HEK293 (cell line): Measurements from ENCODE around the gene GAK.

Source experiments
- CTCF ChIA-PET: fragments of 350-600 bp; formaldehyde crosslinking; extraction: SDS; loops from one replicate; lab custom pipeline; 2021; ENCODE audit warnings: antibody characterized with exemption; lab: Yijun Ruan, JAX
- POLR2A ChIA-PET: fragments of 300-600 bp; formaldehyde crosslinking; extraction: SDS; loops from one replicate; lab custom pipeline; 2020; ENCODE audit warnings: antibody characterized with exemption, inconsistent platforms; lab: Yijun Ruan, JAX
- H3K27ac ChIP-seq: fragments of 200-500 bp; sonication (Bioruptor generic); 2 replicates; pipeline ENCODE4 v1.5.1; 2014; ENCODE audit warnings: low read depth, low read length, control low read depth, inconsistent platforms; ENCODE audit errors: extremely low read depth
- H3K36me3 ChIP-seq, 2 experiments: fragments of 200-500 bp in 1 of 2; sonication (Bioruptor generic) in 1 of 2; 1 replicate in 1 of 2; 2 replicates in 1 of 2; pipeline ENCODE4 v1.5.1; 2014 to 2017; ENCODE audit warnings: inconsistent platforms in 2 of 2, low read length in 2 of 2; ENCODE audit not compliant: control insufficient read depth in 2 of 2, insufficient read depth in 1 of 2
- H3K4me1 ChIP-seq: fragments of 200-500 bp; sonication (Bioruptor generic); 2 replicates; pipeline ENCODE4 v1.5.1; 2014; ENCODE audit warnings: mild to moderate bottlenecking, low read length, inconsistent platforms; ENCODE audit not compliant: control insufficient read depth, insufficient read depth
- H3K4me3 ChIP-seq: 2 replicates; pipeline ENCODE4 v1.5.1; 2011; ENCODE audit warnings: low read depth, mild to moderate bottlenecking, control low read depth, low read length, moderate library complexity
- H3K9me3 ChIP-seq: fragments of 200-500 bp; sonication (Bioruptor generic); 2 replicates; pipeline ENCODE4 v1.5.1; 2014; ENCODE audit warnings: low read depth, low read length, inconsistent platforms; ENCODE audit not compliant: control insufficient read depth, insufficient read depth
- BCL6B ChIP-seq: fragments of 450-650 bp; formaldehyde crosslinking; IDR thresholded peaks from 2 replicates; pipeline ENCODE4 v1.5.1; 2017; ENCODE audit warnings: missing biosample characterization, missing genetic modification characterization
- EGR2 ChIP-seq: fragments of 450-650 bp; formaldehyde crosslinking; IDR thresholded peaks from 2 replicates; pipeline ENCODE4 v1.5.1; 2016; ENCODE audit warnings: low read depth, missing biosample characterization, missing genetic modification characterization
- FEZF1 ChIP-seq: fragments of 450-650 bp; formaldehyde crosslinking; IDR thresholded peaks from 2 replicates; pipeline ENCODE4 v1.5.1; 2016; ENCODE audit warnings: missing biosample characterization, missing genetic modification characterization
- GFI1B ChIP-seq: fragments of 450-650 bp; formaldehyde crosslinking; IDR thresholded peaks from 2 replicates; pipeline ENCODE4 v1.5.1; 2016; ENCODE audit warnings: missing biosample characterization, missing genetic modification characterization
- GLI4 ChIP-seq: fragments of 450-650 bp; formaldehyde crosslinking; IDR thresholded peaks from 2 replicates; pipeline ENCODE4 v1.5.1; 2016; ENCODE audit warnings: missing biosample characterization, missing genetic modification characterization
- HOXA7 ChIP-seq: sonication (generic); formaldehyde crosslinking; IDR thresholded peaks from 2 replicates; pipeline ENCODE4 v1.8.1; 2022; ENCODE audit warnings: missing genetic modification reagents, borderline replicate concordance
- REPIN1 ChIP-seq: fragments of 450-650 bp; formaldehyde crosslinking; IDR thresholded peaks from 2 replicates; pipeline ENCODE4 v1.5.1; 2017; ENCODE audit warnings: missing biosample characterization, missing genetic modification characterization, low read depth
- SP2 ChIP-seq: fragments of 450-650 bp; formaldehyde crosslinking; IDR thresholded peaks from 2 replicates; pipeline ENCODE4 v1.5.1; 2016; ENCODE audit warnings: missing biosample characterization, missing genetic modification characterization
- ZBTB8A ChIP-seq: fragments of 450-650 bp; formaldehyde crosslinking; IDR thresholded peaks from 2 replicates; pipeline ENCODE4 v1.5.1; 2016; ENCODE audit warnings: missing biosample characterization, missing genetic modification characterization
- ZFP37 ChIP-seq: fragments of 450-650 bp; formaldehyde crosslinking; IDR thresholded peaks from 2 replicates; pipeline ENCODE4 v1.5.1; 2016; ENCODE audit warnings: missing biosample characterization, missing genetic modification characterization
- ZNF112 ChIP-seq: fragments of 450-650 bp; formaldehyde crosslinking; IDR thresholded peaks from 2 replicates; pipeline ENCODE4 v1.5.0; 2017; ENCODE audit warnings: missing biosample characterization, missing genetic modification characterization
- ZNF18 ChIP-seq: fragments of 450-650 bp; formaldehyde crosslinking; IDR thresholded peaks from 2 replicates; pipeline ENCODE4 v1.5.1; 2016; ENCODE audit warnings: missing biosample characterization, missing genetic modification characterization
- ZNF335 ChIP-seq: fragments of 450-650 bp; formaldehyde crosslinking; conservative IDR thresholded peaks from 2 replicates; pipeline ENCODE4 v1.5.1; 2016; ENCODE audit warnings: missing biosample characterization, missing genetic modification characterization
- ZNF416 ChIP-seq: fragments of 450-650 bp; formaldehyde crosslinking; IDR thresholded peaks from 2 replicates; pipeline ENCODE4 v1.5.1; 2016; ENCODE audit warnings: missing biosample characterization, missing genetic modification characterization
- ZNF521 ChIP-seq: fragments of 450-650 bp; formaldehyde crosslinking; IDR thresholded peaks from 2 replicates; pipeline ENCODE4 v1.5.1; 2017; ENCODE audit warnings: missing biosample characterization, mild to moderate bottlenecking, missing genetic modification characterization
- ZNF596 ChIP-seq: fragments of 450-650 bp; IDR thresholded peaks from 2 replicates; pipeline ENCODE4 v1.5.0; 2018; ENCODE audit warnings: missing biosample characterization, mild to moderate bottlenecking, missing genetic modification characterization, moderate library complexity
- ZNF600 ChIP-seq: fragments of 450-650 bp; formaldehyde crosslinking; IDR thresholded peaks from 2 replicates; pipeline ENCODE4 v1.5.1; 2016; ENCODE audit warnings: missing biosample characterization, missing genetic modification characterization
- ZNF692 ChIP-seq: fragments of 450-650 bp; formaldehyde crosslinking; IDR thresholded peaks from 2 replicates; pipeline ENCODE4 v1.5.1; 2016; ENCODE audit warnings: missing biosample characterization, missing genetic modification characterization
- ZNF843 ChIP-seq: fragments of 450-650 bp; formaldehyde crosslinking; IDR thresholded peaks from 2 replicates; pipeline ENCODE4 v1.5.1; 2016; ENCODE audit warnings: missing biosample characterization, missing genetic modification characterization
- TF ChIP-seq, protein P1 (sequence below): fragments of 450-650 bp; formaldehyde crosslinking; IDR thresholded peaks from 2 replicates; pipeline ENCODE4 v1.5.1; 2016; ENCODE audit warnings: missing biosample characterization, missing genetic modification characterization
- TF ChIP-seq, protein P2 (sequence below): fragments of 450-650 bp; formaldehyde crosslinking; IDR thresholded peaks from 2 replicates; pipeline ENCODE4 v1.5.1; 2016; ENCODE audit warnings: missing biosample characterization, missing genetic modification characterization
- TF ChIP-seq, protein P3 (sequence below): fragments of 450-650 bp; formaldehyde crosslinking; IDR thresholded peaks from 2 replicates; pipeline ENCODE4 v1.5.1; 2016; ENCODE audit warnings: missing biosample characterization, missing genetic modification characterization

Gene GAK

DNA sequence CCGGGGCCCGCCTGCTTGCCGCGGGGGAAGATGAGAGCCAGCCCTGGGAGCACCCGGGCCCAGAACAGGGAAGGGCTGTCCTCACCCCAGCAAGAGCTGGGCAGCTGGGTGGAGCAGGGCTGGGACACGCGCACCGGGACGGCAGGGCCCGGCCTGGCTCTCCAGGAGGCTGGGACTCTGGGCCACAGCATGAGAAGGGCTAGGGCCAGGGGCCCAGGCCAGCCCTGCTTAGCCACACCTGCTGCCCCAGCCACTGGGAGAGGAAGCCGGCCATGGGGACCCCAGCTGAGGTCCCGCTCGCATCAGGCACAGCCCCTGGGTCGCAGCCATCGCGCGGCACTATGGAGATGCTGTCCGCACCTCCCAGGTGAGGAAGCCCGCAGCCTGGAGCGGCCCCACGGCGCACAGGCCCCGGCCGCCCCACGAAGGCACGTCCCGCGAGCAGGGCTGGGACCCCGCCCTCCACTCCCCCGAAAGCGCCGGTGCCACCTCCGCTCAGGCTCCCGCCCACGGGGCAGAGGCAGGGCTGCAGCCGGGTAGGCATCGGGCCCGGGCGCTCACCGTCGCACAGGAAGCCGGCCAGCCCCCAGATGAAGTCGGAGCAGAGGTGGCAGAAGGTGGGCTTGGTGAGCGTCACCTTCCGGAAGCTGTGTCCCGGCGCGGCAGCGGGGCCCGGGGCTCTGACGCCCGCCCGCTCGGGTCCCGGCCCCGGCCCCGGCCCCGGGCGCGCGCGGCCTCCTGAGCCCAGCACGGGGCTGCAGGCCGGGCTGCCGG, 40.7 kb upstream of the GAK start:
- ChIA-PET POLR2A (no interaction called here), CTCF (no interaction called here)
- no peaks in the 10 kb centered on the region for H3K9me3 ChIP-seq
- H3K4me3 ChIP-seq: peak overlapping the region; percentile 65
- no peaks in the 10 kb centered on the region for H3K4me1 ChIP-seq
- H3K27ac ChIP-seq: no peak overlapping the region; the same call in 1 of the 2 replicates
- no peaks in the 10 kb centered on the region for H3K36me3 ChIP-seq
- TF ChIP-seq ZNF596 (tag by site-specific recombination) (no peak), ZBTB8A (peak; percentile 42; the same call in 1 of the 2 replicates), SP2 (peak; percentile 66), REPIN1 (tag by site-specific recombination) (no peak), ZNF521 (tag by site-specific recombination) (no peak), ZNF112 (tag by site-specific recombination) (no peak), ZNF416 (tag by site-specific recombination) (no peak), BCL6B (no peak), EGR2 (peak; percentile 73), ZFP37 (no peak), ZNF18 (tag by site-specific recombination) (no peak), ZNF335 (tag by site-specific recombination) (peak; percentile 45; the same call in 1 of the 2 replicates), GLI4 (tag by site-specific recombination) (no peak), GFI1B (no peak), HOXA7 (no peak), ZNF600 (tag by site-specific recombination) (0 out of 2 replicates have a peak, but pooled peaks have one; percentile 19), ZNF843 (no peak), ZNF692 (tag by site-specific recombination) (no peak), FEZF1 (tag by site-specific recombination) (no peak)
- TF ChIP-seq, protein P1, sequence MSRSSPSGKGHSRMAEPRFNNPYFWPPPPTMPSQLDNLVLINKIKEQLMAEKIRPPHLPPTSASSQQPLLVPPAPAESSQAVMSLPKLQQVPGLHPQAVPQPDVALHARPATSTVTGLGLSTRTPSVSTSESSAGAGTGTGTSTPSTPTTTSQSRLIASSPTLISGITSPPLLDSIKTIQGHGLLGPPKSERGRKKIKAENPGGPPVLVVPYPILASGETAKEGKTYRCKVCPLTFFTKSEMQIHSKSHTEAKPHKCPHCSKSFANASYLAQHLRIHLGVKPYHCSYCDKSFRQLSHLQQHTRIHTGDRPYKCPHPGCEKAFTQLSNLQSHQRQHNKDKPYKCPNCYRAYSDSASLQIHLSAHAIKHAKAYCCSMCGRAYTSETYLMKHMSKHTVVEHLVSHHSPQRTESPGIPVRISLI (tag by site-specific recombination): no peak
- TF ChIP-seq, protein P2, sequence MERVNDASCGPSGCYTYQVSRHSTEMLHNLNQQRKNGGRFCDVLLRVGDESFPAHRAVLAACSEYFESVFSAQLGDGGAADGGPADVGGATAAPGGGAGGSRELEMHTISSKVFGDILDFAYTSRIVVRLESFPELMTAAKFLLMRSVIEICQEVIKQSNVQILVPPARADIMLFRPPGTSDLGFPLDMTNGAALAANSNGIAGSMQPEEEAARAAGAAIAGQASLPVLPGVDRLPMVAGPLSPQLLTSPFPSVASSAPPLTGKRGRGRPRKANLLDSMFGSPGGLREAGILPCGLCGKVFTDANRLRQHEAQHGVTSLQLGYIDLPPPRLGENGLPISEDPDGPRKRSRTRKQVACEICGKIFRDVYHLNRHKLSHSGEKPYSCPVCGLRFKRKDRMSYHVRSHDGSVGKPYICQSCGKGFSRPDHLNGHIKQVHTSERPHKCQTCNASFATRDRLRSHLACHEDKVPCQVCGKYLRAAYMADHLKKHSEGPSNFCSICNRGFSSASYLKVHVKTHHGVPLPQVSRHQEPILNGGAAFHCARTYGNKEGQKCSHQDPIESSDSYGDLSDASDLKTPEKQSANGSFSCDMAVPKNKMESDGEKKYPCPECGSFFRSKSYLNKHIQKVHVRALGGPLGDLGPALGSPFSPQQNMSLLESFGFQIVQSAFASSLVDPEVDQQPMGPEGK (tag by site-specific recombination): 0 out of 2 replicates have a peak, but pooled peaks have one; percentile 16
- TF ChIP-seq, protein P3, sequence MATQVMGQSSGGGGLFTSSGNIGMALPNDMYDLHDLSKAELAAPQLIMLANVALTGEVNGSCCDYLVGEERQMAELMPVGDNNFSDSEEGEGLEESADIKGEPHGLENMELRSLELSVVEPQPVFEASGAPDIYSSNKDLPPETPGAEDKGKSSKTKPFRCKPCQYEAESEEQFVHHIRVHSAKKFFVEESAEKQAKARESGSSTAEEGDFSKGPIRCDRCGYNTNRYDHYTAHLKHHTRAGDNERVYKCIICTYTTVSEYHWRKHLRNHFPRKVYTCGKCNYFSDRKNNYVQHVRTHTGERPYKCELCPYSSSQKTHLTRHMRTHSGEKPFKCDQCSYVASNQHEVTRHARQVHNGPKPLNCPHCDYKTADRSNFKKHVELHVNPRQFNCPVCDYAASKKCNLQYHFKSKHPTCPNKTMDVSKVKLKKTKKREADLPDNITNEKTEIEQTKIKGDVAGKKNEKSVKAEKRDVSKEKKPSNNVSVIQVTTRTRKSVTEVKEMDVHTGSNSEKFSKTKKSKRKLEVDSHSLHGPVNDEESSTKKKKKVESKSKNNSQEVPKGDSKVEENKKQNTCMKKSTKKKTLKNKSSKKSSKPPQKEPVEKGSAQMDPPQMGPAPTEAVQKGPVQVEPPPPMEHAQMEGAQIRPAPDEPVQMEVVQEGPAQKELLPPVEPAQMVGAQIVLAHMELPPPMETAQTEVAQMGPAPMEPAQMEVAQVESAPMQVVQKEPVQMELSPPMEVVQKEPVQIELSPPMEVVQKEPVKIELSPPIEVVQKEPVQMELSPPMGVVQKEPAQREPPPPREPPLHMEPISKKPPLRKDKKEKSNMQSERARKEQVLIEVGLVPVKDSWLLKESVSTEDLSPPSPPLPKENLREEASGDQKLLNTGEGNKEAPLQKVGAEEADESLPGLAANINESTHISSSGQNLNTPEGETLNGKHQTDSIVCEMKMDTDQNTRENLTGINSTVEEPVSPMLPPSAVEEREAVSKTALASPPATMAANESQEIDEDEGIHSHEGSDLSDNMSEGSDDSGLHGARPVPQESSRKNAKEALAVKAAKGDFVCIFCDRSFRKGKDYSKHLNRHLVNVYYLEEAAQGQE (tag by site-specific recombination): no peak
